Stimulated activated CD8-positive, alpha-beta memory T cell treated with anti-CD3 and anti-CD28 coated beads, Interleukin-12 subunit alpha, Interleukin-12 subunit beta, amount 100 ng/mL, for 1 hour (primary cell): ENCODE data around the gene GNA12.

Experiments used
- DNase-seq: peaks from one replicate; pipeline ENCODE4 v3.0.0-alpha.2; 2020; ENCODE audit warnings: low read depth

GNA12 gene

GRCh38 chr7:2837496-2837895 is 6.6 kb downstream of the GNA12 start:
- DNase-seq = no peak

- DNase-seq = no peak
Measured at GRCh38 chr7:2834748-2835441, 9.2 kb downstream of the GNA12 start.

- no peak for DNase-seq
Measured at GRCh38 chr7:2833083-2833910, 10.8 kb downstream of the GNA12 start.

GRCh38 chr7:2832461-2832860 is 11.6 kb downstream of the GNA12 start:
- no peak for DNase-seq

GRCh38 chr7:2830609-2831376 is 13.3 kb downstream of the GNA12 start:
- DNase-seq = no peak

GRCh38 chr7:2829040-2829439 is 15.1 kb downstream of the GNA12 start:
- no peak for DNase-seq

- DNase-seq = no peak
Measured at GRCh38 chr7:2826771-2827170, 17.3 kb downstream of the GNA12 start.

GRCh38 chr7:2825559-2826227 is 18.4 kb downstream of the GNA12 start:
- no peak for DNase-seq

- no peak for DNase-seq
Measured at GRCh38 chr7:2824678-2825461, 19.2 kb downstream of the GNA12 start.

GRCh38 chr7:2824026-2824677 is 20.0 kb downstream of the GNA12 start:
- no peak for DNase-seq

GRCh38 chr7:2823130-2823529 is 21.0 kb downstream of the GNA12 start:
- no peak for DNase-seq

- no peak for DNase-seq
Measured at GRCh38 chr7:2821842-2822507, 22.1 kb downstream of the GNA12 start.

GRCh38 chr7:2821161-2821841 is 22.8 kb downstream of the GNA12 start:
- DNase-seq = no peak

GRCh38 chr7:2820508-2820934 is 23.6 kb downstream of the GNA12 start:
- DNase-seq = no peak

- DNase-seq = no peak
Measured at GRCh38 chr7:2819954-2820397, 24.1 kb downstream of the GNA12 start.

- DNase-seq = no peak
Measured at GRCh38 chr7:2819161-2819953, 24.8 kb downstream of the GNA12 start.

GRCh38 chr7:2818653-2819052 is 25.5 kb downstream of the GNA12 start:
- no peak for DNase-seq

GRCh38 chr7:2818121-2818520 is 26.0 kb downstream of the GNA12 start:
- DNase-seq = no peak

- DNase-seq = no peak
Measured at GRCh38 chr7:2817456-2817855, 26.7 kb downstream of the GNA12 start.
